HG02798 (cell line): Measurements from ENCODE around the gene TELO2.

Experiments used
- ATAC-seq: cut with Tn5 transposase; IDR thresholded peaks from one replicate; pipeline ENCODE4 v1.9.1; 2021; ENCODE audit warnings: mild to moderate bottlenecking; ENCODE audit not compliant: unreplicated experiment, poor library complexity

TELO2 gene

DNA sequence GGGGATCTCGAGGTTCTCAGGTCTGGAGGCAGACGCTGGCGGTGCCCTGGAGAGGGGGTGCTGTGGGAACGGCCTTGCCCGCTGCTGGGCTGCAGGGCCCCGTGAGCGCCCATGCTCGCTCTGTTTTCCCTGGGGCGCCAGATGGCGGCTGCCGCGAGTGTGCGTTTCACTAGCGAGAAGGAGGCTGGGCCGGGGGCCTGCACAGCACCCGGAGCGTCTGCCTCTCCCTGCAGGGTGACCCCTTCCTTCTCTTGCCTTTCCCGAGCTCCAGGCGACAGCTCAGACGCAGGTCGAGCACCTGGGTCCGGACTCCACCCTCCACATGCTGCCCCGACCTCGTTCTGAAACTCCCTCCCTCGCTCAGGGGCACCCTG, 2.7 kb downstream of the TELO2 start:
- ATAC-seq = no peak

DNA sequence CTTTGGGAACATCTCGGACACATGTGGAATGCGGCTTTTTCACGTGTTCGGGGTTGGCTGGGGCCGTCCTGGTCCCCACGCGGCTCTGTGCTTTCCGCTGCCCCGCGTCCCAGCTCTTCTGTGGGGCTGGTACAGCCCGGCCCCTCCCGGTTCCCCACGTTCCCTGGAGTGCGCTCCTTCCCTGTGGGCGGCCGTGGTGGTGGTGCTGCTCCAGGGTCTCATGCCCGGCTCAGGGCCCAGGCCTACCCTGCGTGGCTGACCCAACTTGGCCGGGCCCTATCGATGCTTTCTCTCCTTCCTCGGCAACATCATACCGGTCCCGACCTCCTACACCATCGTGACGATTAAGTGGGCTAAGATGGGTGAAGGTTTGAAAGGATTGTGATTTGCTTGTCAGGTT, 3.3 kb downstream of the TELO2 start:
- ATAC-seq = no peak

DNA sequence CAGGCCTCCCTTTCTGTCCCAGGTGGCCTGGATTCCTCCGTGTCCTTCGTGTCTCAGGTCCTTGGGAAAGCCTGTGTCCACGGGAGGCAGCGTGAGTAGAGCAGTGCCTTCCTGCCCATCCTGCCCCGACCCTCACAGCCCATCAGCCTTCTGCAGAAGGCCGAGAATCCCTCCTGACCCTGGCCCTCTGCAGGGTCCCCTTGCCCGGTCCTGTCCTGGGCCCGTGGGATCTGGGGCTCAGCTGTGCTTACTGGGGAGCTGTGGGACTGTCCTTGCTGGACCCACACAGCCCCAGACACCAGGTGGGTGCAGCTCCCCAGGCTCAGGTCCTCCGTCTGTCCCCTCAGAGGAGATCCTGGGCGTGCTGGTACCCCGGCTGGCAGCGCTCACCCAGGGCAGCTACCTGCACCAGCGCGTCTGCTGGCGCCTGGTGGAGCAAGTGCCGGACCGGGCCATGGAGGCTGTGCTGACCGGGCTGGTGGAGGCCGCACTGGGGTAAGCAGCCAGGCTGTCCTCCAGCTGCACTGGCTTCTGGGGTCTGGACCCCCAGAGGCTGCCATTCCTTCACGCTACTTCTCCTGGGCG, 3.9 kb downstream of the TELO2 start:
- ATAC-seq = no peak

DNA sequence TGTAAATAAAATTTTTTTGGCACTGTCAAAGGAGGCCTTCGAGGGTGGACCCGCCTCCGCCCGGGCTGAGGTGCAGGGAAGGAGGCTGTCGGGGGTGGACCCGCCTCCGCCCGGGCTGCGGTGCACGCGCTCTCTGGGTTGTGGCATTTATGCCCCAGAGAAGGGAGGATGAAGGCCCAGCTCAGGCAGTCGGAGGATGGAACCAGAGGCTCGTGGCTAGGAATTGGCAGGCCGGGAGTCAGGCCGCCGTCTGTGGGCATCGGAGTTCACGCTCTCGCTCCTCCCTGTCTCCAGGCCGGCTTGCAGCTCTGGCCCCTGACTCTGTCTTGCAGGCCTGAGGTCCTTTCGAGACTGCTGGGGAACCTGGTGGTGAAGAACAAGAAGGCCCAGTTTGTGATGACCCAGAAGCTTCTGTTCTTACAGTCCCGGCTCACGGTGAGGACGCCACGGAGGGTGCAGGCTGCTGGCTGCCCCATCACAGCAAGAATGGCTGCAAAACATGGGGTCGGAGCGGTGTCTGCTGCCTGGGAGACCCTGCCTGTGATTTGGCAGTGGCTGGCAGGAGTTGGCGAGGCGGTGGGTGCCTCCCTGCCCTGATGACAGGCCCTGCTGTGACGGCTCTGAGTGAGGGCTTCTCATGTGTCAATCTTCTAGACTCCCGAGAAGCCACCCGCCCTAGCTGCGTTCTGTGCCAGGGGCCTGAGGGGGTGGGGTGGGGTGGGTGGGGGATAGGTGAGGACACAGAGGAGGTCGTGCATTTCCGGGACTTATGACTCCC, 5.9 kb downstream of the TELO2 start:
- no peak for ATAC-seq

DNA sequence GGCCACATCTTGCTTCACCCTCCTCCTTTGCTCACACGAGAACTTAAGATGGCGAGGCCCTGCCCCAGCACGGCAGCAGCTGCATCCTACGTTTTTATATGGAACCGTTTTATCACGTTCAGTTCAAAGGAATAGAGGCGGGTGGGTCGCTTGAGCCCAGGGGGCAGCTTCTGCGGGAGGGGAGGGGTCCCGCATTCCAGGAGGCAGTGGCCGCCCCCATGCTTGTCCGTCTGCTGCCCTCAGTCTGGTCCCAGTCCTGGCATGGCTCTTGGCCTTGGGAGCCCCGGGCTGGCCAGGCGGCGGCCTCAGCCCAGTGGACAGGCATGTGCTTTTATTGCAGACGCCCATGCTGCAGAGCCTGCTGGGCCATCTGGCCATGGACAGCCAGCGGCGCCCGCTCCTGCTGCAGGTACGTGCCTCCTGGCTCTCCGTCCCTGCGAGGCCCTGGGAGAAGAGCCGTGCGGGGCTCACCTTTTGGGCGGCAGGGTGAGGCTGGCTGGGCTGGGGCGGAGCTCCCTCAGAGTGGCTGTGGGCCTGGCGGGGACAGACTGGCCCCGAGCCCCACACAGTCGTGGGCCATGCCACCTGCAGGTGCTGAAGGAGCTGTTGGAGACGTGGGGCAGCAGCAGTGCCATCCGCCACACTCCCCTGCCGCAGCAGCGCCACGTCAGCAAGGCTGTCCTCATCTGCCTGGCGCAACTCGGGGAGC, 6.8 kb downstream of the TELO2 start:
- no peak for ATAC-seq

DNA sequence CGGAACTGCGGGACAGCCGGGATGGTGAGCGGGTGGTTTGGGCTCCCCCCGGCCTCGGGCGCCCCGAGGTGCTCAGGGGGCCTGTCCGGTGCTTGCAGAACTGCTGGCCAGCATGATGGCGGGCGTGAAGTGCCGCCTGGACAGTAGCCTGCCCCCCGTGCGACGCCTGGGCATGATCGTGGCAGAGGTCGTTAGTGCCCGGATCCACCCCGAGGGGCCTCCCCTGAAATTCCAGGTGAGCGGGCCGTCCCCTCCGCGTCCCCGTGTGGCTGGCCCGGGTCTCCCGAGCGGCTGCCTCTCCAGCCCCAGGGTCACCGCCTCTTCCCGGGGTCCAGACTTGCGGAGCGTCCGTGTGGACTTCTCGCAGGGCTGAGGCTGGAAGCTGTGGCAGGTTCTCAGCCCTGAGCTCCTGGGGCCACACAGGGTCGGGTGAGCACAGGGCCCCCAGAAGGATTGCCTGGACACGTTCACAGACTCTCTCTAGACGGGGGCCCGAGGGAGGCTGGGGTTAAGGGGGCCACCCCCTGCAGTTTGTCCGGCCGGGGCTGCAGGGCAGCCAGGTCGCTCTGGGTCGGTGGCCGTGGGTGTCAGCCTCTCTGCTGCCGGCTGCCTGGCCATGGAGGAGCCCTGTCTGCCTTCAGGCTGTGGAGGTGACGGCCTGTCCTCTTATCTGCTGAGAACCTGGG, 7.4 kb downstream of the TELO2 start:
- no peak for ATAC-seq

DNA sequence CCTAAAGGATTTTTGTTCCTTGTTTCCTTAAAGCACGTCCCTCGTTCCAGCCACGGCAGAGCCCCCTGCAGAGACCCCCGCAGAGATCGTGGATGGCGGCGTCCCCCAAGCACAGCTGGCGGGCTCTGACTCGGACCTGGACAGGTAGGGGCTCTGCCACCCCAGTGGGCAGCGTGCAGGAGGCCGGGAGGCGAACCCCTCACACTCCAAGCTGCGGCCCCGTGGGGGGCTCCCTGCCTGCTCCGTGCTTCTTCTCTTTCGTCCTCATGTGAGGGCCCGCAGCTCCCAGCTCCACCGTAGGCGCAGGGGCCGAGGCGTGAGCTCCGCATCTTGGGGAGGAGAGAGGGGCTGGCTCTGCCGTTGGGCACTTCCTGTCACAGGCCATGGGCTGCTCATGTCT, 8.5 kb downstream of the TELO2 start:
- no peak for ATAC-seq

DNA sequence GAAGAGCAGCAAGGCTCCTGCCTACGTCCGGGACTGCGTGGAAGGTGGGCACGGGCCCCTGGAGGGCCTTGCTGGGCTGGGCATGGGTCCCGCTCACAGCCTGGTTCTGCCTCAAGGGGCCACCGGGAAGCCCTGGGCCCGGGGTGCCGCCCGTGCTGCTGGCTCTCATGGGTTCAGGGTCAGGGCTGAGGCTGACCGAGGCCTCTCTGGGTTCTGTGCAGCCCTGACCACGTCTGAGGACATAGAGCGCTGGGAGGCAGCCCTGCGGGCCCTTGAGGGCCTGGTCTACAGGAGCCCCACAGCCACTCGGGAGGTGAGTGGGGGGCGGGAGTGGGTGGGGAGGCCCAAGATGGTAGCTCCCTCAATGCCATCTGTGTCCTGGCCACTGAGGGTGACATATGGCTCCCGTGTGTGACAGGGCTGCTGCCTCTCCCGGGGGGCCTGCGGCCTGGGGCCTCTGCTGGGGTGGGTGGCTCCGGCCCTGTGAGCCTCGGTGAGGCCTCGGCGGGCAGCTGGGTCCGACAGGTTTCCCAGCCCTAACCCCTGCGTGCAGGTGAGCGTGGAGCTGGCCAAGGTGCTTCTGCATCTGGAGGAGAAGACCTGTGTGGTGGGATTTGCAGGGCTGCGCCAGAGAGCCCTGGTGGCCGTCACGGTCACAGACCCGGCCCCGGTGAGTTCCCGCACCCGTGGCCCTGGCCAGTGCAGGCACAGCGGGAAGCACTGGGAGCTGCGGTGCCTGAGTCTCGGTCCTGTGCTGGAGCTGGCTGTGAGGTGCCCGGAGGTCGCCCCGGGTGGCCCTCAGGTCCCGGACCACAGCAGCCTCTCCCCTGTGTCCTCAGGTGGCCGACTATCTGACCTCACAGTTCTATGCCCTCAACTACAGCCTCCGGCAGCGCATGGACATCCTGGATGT, 9.2 kb downstream of the TELO2 start:
- ATAC-seq = no peak

DNA sequence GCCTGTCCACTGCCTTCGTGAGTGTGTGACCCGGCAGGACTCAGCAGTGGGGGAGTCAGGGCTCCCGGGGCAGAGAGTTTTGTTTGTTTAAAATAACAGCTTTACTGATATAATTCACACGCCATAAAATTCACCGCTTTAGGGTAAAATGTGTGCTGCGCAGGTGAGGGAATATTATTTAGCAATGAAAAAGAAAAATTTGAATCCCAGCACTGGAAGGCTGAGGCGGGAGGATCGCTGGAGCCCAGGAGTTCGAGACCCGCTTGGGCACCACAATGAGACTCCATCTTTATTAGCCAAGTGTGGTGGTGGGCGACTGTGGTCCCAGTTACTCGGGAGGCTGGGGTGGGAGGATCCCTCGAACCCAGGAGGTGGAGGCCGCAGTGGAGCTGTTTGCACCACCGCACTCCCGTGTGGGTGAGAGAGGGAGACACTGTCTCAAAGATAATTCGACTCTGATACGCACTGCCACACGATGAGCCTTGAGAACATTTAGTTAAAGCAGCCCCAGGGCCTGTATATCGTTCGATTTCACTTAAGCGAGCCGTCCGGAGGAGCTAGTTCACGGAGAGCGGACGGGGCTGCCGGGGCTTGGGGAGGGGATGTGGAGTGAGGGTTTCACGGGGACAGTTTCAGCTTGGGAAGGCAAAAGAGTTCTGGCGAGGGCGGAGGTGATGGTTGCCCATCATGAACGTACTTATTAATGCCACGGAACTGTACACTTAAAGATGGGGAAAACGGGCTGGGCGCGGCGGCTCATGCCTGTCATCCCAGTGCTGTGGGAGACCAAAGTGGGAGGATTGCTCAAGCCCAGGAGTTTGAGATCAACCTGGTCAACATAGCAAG, 10.2 kb downstream of the TELO2 start:
- no peak for ATAC-seq

DNA sequence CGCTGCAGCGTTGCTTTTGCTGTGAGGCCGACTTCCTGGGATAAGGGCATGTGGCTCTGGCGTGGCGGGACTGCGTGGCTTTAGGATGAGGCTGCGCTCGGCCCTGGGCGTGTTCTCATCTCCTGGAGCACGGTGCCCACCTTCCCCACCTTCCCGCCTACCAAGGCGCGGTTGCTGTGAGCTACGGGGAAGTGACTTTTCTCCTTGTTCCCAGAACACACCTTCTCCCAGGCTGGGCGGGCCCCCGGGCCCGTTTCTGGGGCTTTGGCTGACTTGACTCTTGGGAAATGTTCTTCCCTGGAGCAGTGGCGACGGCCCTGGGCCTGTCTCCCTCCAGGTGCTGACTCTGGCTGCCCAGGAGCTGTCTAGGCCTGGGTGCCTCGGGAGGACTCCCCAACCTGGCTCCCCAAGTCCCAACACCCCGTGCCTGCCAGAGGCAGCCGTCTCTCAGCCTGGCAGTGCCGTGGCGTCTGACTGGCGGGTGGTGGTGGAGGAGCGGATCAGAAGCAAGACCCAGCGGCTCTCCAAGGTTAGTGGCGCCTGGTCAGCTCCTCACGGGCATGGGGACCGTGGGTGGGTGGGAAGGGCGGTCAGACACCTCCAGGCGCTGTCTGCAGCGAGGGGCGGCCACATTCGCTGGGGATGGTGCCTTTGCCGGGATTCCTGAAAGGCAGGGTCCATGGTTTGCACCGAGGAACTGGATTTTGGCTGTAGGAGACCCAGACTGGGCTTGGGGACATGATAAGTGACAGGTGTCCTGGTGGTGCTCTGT, 12.1 kb downstream of the TELO2 start:
- ATAC-seq = no peak

DNA sequence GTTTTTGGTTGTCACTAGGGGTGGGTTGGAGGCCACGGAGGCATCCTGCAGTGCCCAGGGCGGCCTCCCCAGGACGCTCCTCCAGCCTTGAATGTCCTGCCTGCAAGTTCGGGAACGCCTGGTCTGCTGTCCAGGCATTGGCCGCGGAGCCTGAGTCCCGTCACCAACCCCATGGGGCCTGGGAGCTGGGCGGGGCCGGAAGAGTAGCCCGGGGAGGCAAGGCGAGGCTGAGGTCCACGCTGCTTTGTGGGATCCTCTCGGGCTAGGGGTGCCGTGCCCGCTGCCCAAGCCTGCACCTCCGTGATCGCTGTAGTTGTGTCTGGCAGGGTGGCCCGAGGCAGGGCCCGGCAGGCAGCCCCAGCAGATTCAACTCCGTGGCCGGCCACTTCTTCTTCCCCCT, 12.8 kb downstream of the TELO2 start:
- ATAC-seq = no peak

DNA sequence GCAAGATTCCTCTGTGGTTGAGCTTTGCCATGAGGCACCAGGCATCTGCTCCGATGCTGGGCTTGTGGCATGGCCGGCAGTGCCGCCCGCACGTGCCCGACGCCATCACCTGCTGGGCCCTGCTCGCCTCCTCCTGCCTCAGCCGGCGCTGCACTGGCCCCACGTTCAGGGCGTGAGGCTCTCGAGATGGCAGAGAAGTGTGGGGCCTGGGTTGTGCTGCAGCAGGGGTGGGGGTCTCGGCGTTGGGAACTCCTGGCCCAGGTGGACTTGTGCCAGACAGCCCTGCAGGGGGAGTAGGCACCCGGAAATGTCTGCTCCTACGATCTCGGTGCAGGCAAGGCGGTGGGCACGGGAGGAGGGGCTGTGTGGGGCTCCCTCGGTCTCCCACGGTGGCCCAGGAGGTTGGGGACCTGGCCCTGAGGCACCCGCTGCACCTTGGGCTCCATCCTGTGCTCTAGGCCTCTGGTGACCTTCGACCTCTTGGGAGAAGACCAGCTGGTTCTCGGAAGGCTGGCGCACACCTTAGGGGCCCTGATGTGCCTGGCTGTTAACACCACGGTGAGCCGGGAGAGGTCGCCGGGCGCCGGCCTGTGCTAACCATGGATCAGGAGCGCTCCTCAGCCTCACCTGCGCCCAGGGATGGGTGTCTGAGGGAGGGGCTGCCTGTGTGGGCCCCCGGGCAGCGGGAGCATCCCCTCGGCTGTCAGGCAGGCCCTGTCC, 13.5 kb downstream of the TELO2 start:
- ATAC-seq = no peak

DNA sequence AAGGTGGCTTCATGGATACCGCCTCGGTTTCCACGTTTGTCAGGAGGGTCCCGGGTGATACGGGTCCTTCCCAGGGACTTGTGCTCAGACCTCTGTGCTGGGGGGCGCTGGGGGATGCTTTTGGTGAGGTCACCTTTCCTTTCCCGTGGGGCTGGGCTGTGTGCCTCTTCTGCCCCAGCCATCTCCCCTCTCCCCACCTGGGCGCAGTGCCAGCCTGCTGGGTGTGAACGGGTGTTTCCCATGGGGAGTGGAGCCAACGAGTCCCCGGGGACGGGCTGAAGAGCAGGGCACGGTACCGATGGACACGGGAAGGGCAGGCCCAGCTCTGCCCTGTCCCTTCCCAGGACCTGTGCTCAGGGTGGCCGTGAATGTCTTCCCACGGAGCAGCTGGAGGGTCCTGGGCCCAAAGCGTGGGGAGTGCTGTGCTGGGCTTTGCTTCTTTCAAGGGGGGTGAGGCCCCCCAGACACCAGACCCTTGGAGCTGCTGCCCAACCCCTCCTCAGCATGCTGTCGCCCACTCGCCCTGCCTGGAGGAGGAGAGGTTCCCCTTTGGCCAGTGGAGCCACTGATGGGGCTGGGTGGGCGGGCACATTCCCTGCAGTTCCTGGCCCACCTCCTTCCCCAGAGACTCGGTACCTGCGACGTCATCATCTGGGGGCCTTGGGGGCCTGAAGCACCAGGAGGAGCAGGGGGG, 15.5 kb downstream of the TELO2 start:
- ATAC-seq = no peak

DNA sequence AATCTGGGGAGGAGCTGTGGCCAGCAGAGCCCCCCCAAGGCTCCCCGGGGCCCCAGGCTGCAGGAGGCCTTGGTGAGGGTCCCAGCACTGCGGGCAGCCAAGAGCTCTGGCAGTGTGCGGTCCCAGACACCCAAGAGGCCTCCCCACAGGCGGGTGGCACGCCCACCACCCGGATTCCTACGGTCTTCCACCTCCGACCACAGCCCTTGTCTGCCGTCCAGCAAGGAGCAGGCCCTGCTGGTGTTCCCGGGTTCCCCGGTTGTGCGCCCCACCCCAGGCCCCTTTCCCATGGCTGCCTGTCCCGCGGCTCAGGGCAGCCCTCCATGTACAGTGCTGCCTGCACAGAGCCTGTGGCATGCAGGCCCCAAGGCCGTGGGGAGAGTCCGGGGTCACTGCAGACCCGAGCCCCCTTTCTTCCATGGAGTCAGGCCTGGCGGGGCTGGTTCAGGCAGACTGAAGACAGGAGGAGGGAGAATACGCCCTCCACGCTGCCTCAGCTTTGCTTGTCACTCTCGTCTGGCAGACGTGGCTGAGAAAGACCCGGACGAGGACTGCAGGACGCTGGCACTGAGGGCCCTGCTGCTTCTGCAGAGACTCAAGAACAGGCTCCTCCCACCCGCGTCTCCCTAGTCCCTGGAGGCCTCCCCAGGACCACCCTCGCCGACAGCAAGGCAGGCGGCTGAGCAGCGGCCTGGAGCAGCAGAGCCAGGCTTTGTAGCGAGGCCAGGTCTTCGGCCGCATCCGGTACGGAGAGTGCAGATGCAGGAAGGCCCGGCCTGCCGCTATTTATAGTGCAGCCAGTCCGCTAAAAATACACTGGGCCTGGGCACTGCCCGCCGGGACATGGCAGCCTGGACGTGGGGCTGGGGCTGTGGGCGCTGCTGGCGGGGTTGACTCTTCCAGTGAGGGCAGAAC, 16.4 kb downstream of the TELO2 start:
- ATAC-seq = no peak

DNA sequence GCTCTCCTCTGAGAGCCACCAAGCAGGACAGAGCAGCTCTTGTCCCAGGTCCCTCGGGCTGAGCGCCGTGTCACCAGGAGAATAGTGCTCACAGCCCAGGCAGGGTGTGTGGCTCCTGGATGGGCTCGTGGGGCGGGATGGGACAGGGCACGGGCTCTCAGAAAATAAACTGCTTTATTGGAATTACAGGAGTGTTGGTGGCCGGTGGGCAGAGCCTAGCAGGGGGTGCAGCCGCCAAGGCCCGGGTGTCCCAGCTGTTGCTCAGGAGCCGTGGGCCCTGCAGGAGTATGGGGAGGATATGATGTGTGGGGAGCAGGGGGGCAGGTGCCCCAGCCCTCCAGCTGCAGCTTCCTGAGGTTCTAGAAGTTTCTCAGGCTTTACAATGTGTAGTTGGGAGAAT, 17.1 kb downstream of the TELO2 start:
- no peak for ATAC-seq

DNA sequence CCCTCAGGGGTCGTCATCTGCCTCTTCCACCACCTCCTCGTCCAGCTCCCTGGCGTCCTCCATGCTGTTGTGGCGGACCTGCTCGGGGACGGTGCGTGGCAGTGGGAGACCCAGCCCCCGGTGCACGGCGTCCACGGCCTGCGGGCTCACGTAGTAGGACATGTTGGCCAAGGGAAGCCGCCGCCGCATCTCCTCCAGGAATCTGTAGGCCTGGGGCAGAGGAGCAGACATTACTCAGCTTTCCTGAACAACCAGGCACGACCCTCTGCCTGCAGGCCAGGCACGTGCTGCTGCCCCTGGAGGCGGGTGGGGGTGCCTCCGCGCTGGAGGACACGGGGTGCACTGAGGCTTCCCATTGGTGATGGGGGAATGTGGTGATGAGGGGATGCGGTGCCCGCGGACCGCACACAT, 17.8 kb downstream of the TELO2 start:
- ATAC-seq = no peak
